GM21423 (cell line): Measurements from ENCODE around the gene ACO1.
"Not testable (repeated sequence)": the region's sequence is repeated elsewhere in the genome, so short reads cannot be mapped to it uniquely, and the experiment has no call there.

Source experiments
- ATAC-seq: cut with Tn5 transposase; IDR thresholded peaks from one replicate; pipeline ENCODE4 v1.9.1; 2021; ENCODE audit warnings: mild to moderate bottlenecking, moderate library complexity; ENCODE audit not compliant: unreplicated experiment

The ACO1 gene

GRCh38 chr9:32384364-32385151, at the start of gene ACO1:
ACO1 (plus strand) TSS chr9:32384643; CDS start chr9:32405507, 20,864 bp downstream.
- ATAC-seq = peak; percentile 97

- ATAC-seq = no peak
These were observed 49.2 kb upstream of the ACO1 start for GRCh38 chr9:32334916-32335895.

GRCh38 chr9:32339424-32339823, 45.0 kb upstream of the ACO1 start:
- peak; percentile 81 for ATAC-seq

GRCh38 chr9:32340361-32340760, 44.1 kb upstream of the ACO1 start:
- no peak for ATAC-seq

GRCh38 chr9:32344551-32345182, 39.8 kb upstream of the ACO1 start:
- no peak for ATAC-seq

GRCh38 chr9:32345243-32345642, 39.2 kb upstream of the ACO1 start:
- ATAC-seq = no peak

GRCh38 chr9:32347571-32347970, 36.9 kb upstream of the ACO1 start:
- ATAC-seq = no peak

GRCh38 chr9:32348106-32348695, 36.2 kb upstream of the ACO1 start:
- no peak for ATAC-seq

- no peak for ATAC-seq
These were observed 35.4 kb upstream of the ACO1 start for GRCh38 chr9:32349013-32349412.

GRCh38 chr9:32350682-32351081, 33.8 kb upstream of the ACO1 start:
- ATAC-seq = no peak

- ATAC-seq = no peak
These were observed 32.6 kb upstream of the ACO1 start for GRCh38 chr9:32351845-32352244.

- ATAC-seq = not testable (repeated sequence)
These were observed 31.0 kb upstream of the ACO1 start for GRCh38 chr9:32353476-32353875.

- ATAC-seq = no peak
These were observed 25.0 kb upstream of the ACO1 start for GRCh38 chr9:32359452-32359851.

- ATAC-seq = no peak
These were observed 23.3 kb upstream of the ACO1 start for GRCh38 chr9:32360983-32361673.

GRCh38 chr9:32371279-32371678, 13.2 kb upstream of the ACO1 start:
- ATAC-seq = no peak

- no peak for ATAC-seq
These were observed 12.8 kb upstream of the ACO1 start for GRCh38 chr9:32371679-32372078.

- ATAC-seq = no peak
These were observed 8.2 kb upstream of the ACO1 start for GRCh38 chr9:32376285-32376684.

GRCh38 chr9:32378496-32378895, 5.9 kb upstream of the ACO1 start:
- peak; percentile 67 for ATAC-seq

GRCh38 chr9:32378993-32379729, 5.3 kb upstream of the ACO1 start:
- peak; percentile 83 for ATAC-seq

GRCh38 chr9:32380944-32381343, 3.5 kb upstream of the ACO1 start:
- no peak for ATAC-seq
